ENCODE data around the gene FGL2. TPM values are rescaled to one million over a fixed set of nuclear protein-coding genes. Genes with fewer than 3 reads are reported as not detected.

Gene FGL2
- total and polyA plus RNA-seq, 2 experiments from 2014 or later, result not detected

GRCh38 chr7:77208416-77208815, 8.8 kb upstream of the FGL2 start (continued):
- no peak for TF ChIP-seq ZNF462 (CRISPR knock-in tag; IDR thresholded peaks at IDR 0.05)
- TF ChIP-seq ZNF114 (CRISPR knock-in tag; IDR thresholded peaks at IDR 0.05), result no peak
- TF ChIP-seq POLR2AphosphoS5 (IDR thresholded peaks at IDR 0.05; ENCODE audit: low read depth), result no peak

- Histone ChIP-seq H3K4me2 (no peak overlapping the region), H3K9me2 (ENCODE audit: insufficient read depth) (no peaks in the 10 kb centered on the region; the same call in 1 of the 2 replicates), H3K4me1 (ENCODE audit: insufficient read depth) (no peaks in the 10 kb centered on the region), H4K20me1 (replicated peaks; ENCODE audit: insufficient read depth) (no peaks in the 10 kb centered on the region), H3K36me3 (ENCODE audit: insufficient read depth) (no peaks in the 10 kb centered on the region), H3K4me3 (no peak overlapping the region), H3K79me2 (replicated peaks; ENCODE audit: insufficient read depth) (no peaks in the 10 kb centered on the region), H3K27me3 (ENCODE audit: insufficient read depth) (no peaks in the 10 kb centered on the region), H3K27ac (ENCODE audit: low read depth) (no peak overlapping the region), H3F3A (replicated peaks; ENCODE audit: low read depth) (no peaks in the 10 kb centered on the region), H2AFZ (no peak overlapping the region)
- H3K27ac Mint-ChIP-seq, result no peak overlapping the region
- peaks cover 28% of the 10 kb centered on the region for H3K9me3 Mint-ChIP-seq
- H3K36me3 Mint-ChIP-seq (ENCODE audit: low read depth), result peaks cover 23% of the 10 kb centered on the region
- peaks cover 2% of the 10 kb centered on the region for H3K27me3 Mint-ChIP-seq (ENCODE audit: insufficient read depth, low read depth, poor library complexity)
- no peak overlapping the region for H3K4me3 Mint-ChIP-seq
- DNase-seq (ENCODE audit: low spot score), result no peak
- no peak for ATAC-seq
- H3K4me1 Mint-ChIP-seq, result no peaks in the 10 kb centered on the region
- no peak for TF ChIP-seq CTCF (conservative IDR thresholded peaks at IDR 0.05; ENCODE audit: low read depth in 2 of 2)
- TF ChIP-seq NANOG (IDR thresholded peaks at IDR 0.05; ENCODE audit: borderline replicate concordance), result no peak
- TF ChIP-seq JUNB (IDR thresholded peaks at IDR 0.05; ENCODE audit: unreplicated experiment), result no peak
- no peak for TF ChIP-seq EZH2phosphoT487 (IDR thresholded peaks at IDR 0.05; ENCODE audit: unreplicated experiment)
- no peak for TF ChIP-seq ZNF462 (CRISPR knock-in tag; IDR thresholded peaks at IDR 0.05)
Measured at GRCh38 chr7:77205706-77206105, 6.1 kb upstream of the FGL2 start.

Measured in GM23338 (cell line).